GM21825 (cell line): Measurements from ENCODE around the gene PHLDA3.
"Not testable (repeated sequence)": the region's sequence is repeated elsewhere in the genome, so short reads cannot be mapped to it uniquely, and the experiment has no call there.

ENCODE experiments used
- ATAC-seq: cut with Tn5 transposase; IDR thresholded peaks from one replicate; pipeline ENCODE4 v1.9.1; 2021; ENCODE audit warnings: mild to moderate bottlenecking, moderate library complexity; ENCODE audit not compliant: unreplicated experiment

PHLDA3 gene

DNA sequence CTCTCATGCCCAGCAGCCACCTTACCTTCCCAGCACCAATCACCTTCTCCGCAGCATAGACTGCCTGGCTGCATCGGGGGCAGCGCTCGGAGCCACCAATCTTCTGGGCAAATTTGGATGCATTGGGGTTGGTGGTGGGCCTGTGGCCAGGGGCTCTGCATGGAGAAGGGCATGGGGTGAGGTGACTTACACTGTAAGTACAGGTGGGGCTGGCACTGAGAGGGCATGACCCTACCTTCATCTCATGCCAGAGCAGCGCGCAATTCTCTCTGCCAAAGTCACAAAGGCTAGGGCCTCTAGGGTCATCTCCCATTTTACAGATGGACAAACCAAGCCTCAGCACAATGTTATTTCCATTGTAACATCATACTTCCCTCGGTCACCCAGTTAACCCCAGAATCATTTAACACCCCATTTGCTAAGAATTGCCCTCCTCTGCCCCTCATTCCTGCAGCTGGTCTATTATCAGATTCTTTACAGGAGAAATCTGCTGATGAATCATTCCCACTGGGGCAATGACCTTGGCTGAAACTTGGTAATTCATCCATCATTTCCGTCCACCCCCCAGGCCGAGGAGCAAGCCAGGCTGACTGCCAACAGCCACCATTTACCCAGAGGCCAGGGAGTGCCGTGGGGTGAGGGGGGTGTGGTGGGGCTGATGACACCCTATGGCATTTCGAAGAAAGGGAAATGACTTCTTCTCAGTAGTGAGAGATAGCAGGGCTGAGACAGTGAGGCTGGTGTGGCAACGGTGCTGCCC, 20.0 kb upstream of the PHLDA3 start:
- no peak for ATAC-seq

GRCh38 chr1:201487742-201488141, 18.8 kb upstream of the PHLDA3 start:
- ATAC-seq, result no peak

DNA sequence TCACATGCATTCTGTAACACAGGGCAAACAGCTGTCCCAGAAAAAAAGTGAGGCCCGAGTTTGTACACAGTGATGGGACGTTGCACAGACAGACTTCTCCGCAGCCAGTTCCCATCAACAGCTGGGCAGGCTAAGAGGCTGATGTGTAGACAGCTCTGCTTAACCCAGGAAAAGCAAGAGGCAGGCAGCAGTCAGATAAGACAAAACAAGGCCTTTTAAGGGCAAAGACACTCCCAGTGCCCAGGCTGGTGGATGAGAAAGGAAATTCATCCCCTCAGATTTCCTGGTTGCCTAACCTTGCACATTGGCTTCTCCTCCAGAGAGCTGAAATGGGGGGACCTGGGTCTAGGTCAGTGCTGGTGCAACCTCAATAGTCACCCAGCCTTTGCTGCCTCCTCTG, 17.2 kb upstream of the PHLDA3 start:
- ATAC-seq, result no peak

GRCh38 chr1:201485184-201485774, 16.3 kb upstream of the PHLDA3 start:
- ATAC-seq, result no peak

GRCh38 chr1:201483373-201483949, 14.5 kb upstream of the PHLDA3 start:
- ATAC-seq, result no peak

DNA sequence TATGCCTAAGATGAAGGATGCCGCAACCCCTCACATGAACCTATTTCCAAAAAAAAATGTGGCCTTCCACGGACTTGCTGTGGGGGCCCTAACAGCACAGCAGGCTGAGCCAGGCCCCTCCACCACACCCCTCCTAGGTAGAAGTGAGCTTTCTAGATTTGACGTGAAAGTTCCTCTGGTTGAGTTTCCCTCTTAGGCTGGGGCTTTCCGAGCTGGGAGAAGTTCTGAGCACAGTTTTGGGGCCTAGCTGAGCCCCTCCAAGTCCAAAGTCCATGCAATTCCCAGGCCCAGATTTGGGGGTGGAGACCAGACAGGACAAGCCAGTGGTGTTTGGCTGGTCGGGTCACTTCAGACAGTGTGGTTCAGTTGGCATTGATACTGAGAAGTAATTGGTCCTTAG, 13.8 kb upstream of the PHLDA3 start:
- ATAC-seq, result no peak

GRCh38 chr1:201481761-201482493, 12.9 kb upstream of the PHLDA3 start:
- peak; percentile 67 for ATAC-seq

DNA sequence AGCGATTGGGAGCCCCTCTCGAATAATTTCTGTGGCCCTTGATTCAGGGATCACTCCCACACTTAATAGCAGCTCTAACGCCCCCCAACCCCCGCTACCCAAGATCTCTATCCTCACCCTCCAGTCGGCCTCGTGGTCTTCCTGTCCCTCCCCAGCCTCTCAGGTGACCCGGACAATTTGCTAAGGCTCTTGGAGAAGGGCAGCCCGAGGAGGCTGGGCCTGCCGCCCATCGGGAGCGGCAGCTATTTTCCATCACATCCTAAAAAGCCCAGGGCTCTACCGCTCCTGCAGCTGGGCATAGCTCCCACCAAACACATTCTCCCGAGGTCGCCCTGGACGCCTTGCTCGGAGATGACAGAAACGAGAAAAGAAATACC, 12.0 kb upstream of the PHLDA3 start:
- no peak for ATAC-seq

- ATAC-seq, result peak; percentile 59
These were observed 11.4 kb upstream of the PHLDA3 start for GRCh38 chr1:201480231-201481003.

DNA sequence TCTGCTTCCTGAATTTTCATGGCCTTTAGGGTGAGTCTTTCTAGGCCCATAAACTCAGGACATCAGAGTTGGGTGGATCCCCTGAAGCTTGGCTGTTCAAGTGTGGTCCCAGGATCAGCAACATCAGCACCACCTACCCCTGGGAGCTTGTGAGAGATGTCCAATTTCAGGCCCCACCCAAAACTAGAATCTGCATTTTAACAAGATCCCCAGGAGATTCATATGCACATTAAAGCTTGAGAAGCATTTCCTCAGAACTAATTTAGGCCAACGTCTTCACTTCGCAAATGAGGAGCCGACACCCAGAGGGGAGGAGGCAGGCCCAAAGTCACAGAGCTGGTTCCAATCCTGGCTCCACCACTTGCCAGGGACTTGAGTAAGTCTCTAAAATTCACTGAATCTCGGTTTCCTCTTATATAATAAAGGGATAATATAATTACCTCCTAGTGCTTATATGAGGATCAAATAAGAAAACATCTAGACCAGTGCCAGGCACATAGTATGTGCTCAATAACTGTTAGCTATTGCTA, 10.3 kb upstream of the PHLDA3 start:
- ATAC-seq, result no peak

DNA sequence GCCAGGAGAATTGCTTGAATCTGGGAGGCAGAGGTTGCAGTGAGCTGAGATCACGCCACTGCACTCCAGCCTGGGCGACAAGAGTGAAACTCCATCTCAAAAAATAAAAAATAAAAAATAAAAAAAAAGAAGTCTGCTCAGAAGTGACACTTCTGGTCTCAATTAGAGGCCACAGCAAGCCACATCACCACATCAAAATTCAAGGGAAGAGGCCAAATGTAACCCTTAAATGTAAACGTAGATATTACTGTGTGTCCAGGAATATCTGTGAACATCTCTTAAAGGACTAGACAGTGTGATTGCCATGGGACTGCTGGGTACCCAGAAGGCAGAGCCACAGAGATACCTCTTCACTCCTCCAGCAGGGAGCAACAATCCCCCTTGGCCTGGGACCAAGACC, 9.7 kb upstream of the PHLDA3 start:
- not testable (repeated sequence) for ATAC-seq

- no peak for ATAC-seq
These were observed 7.8 kb upstream of the PHLDA3 start for GRCh38 chr1:201476670-201477344.

GRCh38 chr1:201475915-201476669, 7.1 kb upstream of the PHLDA3 start:
- ATAC-seq, result no peak

DNA sequence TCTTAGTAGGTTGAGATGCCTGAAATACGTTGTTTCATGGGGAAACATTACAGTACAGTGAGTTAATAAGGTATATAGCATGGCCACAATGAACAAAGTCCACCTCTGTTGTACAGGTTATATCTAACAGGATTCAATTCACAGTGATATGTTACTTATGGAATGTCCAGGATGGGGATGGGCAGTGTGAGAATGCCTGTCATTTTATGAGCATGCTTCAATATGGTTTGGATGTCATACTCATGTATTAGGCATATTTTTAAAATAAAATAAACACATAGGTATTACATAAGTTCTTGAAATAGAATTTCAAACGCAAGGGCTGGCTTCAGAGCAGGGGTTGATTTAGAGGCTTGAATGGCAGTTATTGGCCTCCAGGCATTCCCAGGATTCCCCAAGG, 6.1 kb upstream of the PHLDA3 start:
- ATAC-seq, result no peak

GRCh38 chr1:201473296-201473695, 4.3 kb upstream of the PHLDA3 start:
- ATAC-seq, result no peak

- not testable (repeated sequence) for ATAC-seq
These were observed 3.3 kb upstream of the PHLDA3 start for GRCh38 chr1:201472321-201472720.

GRCh38 chr1:201471772-201472171, 2.8 kb upstream of the PHLDA3 start:
- no peak for ATAC-seq

DNA sequence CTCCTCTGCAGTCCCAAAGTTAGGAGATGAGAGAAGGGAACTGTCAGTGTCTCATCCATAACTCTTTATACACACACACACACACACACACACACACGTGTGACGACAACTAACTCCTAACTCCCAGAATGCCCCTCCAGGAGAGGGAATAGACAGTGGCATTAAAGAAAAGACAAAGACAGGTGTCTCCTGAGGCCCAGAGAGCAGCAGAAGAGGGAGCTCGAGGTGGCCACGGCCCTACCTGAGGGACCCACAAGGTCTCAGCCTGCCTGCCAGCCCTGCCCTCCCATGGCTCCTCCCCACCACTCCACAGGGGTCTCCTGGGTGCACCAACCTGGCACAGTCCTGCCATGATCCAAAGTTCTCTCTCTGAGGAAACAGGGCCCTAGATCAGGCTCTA, 1.6 kb upstream of the PHLDA3 start:
- no peak for ATAC-seq

DNA sequence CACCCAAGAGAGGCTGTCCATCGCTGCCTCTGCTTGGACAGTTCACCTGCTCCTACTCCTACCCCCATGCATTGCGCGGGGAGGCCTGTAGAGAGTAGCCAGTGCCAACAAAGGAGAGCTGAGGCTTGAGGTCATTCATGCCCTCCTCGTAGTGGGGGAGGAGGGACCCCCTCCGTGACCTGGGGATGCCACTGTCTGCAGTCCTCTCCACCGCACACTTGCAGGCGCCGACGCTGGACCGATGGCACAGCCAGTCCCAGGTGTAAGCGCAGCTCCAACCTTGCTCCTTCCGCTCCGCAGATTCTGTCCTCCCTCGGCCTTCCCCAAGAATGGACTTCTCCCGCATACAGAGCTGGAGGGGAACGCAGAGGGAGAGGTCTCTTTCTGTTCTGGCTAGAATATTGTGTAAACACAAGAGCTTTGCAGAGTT, 672 bp upstream of the PHLDA3 start:
- ATAC-seq, result no peak

GRCh38 chr1:201468501-201468843, 516 bp downstream of the PHLDA3 start:
- ATAC-seq, result peak; percentile 39
